IPS DF 6.9 (cell line): ENCODE results near the gene SPAG9.

ENCODE experiments used
- DNase-seq: peaks from one replicate; pipeline ENCODE4 v3.0.0-alpha.2; 2013; ENCODE audit warnings: low read depth, low spot score
- H3K27ac ChIP-seq: one replicate; pipeline ENCODE4 v1.5.1; 2013; ENCODE audit warnings: low read length, control low read depth
- H3K27me3 ChIP-seq: 2 replicates; pipeline ENCODE4 v1.6.1; 2013; ENCODE audit warnings: mild to moderate bottlenecking, low read length; ENCODE audit not compliant: control insufficient read depth, insufficient read depth
- H3K36me3 ChIP-seq: 2 replicates; pipeline ENCODE4 v1.6.1; 2013; ENCODE audit warnings: low read length; ENCODE audit not compliant: control insufficient read depth, insufficient read depth
- H3K4me1 ChIP-seq: 2 replicates; pipeline ENCODE4 v1.6.1; 2013; ENCODE audit warnings: low read length; ENCODE audit not compliant: control insufficient read depth, insufficient read depth
- H3K4me3 ChIP-seq: 2 replicates; pipeline ENCODE4 v1.5.1; 2013; ENCODE audit warnings: mild to moderate bottlenecking, low read length
- H3K9me3 ChIP-seq: 2 replicates; pipeline ENCODE4 v1.6.1; 2013; ENCODE audit warnings: low read length, inconsistent platforms; ENCODE audit not compliant: control insufficient read depth, insufficient read depth
- WGBS: extraction: QIAGEN DNeasy Blood & Tissue Kit; methylation state at CpG from one replicate; pipeline ENCODE4 v1.1.7; 2013; ENCODE audit warnings: mixed read lengths, missing lambda C conversion rate; ENCODE audit not compliant: insufficient read length, insufficient coverage; 5-methylcytosine and 5-hydroxymethylcytosine counted together

Gene SPAG9

DNA sequence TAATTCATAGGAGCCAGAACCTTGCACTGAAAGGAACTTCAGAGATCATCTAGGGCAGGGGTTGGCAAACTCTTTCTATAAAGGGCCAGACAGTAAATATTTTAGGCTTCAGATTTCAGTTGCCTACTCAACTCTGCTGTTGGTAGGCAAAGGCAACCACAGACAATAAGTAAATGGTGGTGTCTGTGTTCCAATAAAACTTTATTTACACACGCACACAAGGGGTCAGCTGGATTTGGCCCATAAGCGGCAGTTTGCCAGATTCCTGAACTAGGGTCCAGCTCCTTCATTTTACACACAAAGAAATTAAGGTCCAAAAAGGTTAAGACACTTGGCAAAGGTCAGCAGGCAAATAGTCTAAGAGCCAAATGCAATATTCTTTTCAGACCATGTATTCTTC is 107.3 kb downstream of the SPAG9 start:
- no peaks in the 10 kb centered on the region for H3K9me3 ChIP-seq
- WGBS, result no CpG with 5 or more reads among the region's 2 CpGs
- no peaks in the 10 kb centered on the region for H3K4me1 ChIP-seq
- DNase-seq, result no peak
- no peak overlapping the region for H3K27ac ChIP-seq
- no peaks in the 10 kb centered on the region for H3K27me3 ChIP-seq
- H3K4me3 ChIP-seq, result no peak overlapping the region
- H3K36me3 ChIP-seq, result no peaks in the 10 kb centered on the region

DNA sequence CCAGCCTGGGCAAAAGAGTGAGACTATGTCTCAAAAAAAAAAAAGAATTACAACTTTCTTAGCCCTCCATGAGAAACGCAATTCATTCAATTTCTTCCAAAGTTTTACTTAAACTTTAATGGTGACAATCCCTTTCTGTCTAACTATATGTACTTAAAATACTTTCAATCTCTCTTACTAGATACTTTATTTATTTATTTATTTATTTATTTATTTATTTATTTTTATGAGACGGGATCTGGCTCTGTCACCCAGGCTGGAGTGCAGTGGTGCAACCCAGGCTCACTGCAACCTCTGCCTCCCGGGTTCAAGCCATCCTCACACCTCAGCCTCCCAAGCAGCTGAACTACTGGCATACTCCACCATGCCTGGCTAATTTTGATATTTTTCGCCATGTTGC is 108.1 kb downstream of the SPAG9 start:
- H3K36me3 ChIP-seq, result no peaks in the 10 kb centered on the region
- no peak overlapping the region for H3K4me3 ChIP-seq
- H3K4me1 ChIP-seq, result no peaks in the 10 kb centered on the region
- no peaks in the 10 kb centered on the region for H3K27me3 ChIP-seq
- H3K27ac ChIP-seq, result no peak overlapping the region
- no CpG with 5 or more reads among the region's 4 CpGs for WGBS
- DNase-seq, result no peak
- H3K9me3 ChIP-seq, result no peaks in the 10 kb centered on the region

DNA sequence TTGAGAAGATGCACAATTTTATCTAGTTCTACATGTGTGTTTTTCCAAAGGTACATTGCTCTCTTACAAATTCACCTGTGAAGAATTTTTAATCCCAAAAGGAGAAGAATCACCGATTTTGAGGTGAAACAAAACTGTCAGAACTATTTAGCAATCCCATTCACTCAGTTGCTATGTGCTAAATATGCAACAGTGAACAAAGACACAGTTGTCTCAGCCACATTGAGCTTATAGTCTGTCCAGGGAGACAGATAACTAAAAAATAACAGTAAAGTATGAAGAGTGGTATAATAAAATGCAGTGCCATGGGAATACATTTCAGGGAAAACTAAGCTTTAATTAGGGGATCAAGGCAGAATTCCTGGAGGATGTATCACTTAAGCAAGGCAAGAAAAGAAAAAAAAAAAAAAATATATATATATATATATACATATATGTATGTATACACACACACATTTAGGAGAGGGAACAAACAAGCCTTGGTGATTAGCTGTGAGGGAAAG is 110.4 kb downstream of the SPAG9 start:
- Histone ChIP-seq H3K27ac (no peak overlapping the region), H3K27me3 (no peaks in the 10 kb centered on the region), H3K4me3 (no peak overlapping the region), H3K4me1 (no peaks in the 10 kb centered on the region), H3K36me3 (no peaks in the 10 kb centered on the region; the same call in 1 of the 2 replicates), H3K9me3 (no peaks in the 10 kb centered on the region)
- no peak for DNase-seq
- WGBS, result no CpG with 5 or more reads among the region's 1 CpG

DNA sequence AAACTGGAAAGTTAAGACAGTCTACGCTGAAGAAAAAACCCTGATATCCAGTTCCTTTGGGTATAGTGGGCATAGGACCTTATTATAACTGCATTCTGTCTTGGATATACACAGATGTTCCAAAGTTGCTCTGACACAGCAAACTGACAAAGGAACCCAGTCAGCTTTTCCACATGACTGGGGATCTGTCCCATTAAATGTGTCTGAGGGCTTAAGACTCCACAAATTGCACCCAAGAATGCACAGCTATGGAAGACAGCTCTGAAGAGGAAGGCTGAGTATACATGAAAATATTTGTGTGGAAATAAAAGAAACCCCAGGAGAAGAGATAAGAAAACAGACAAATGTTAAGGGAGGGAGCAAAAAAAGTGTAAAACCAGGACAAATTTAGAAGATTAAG is 114.1 kb downstream of the SPAG9 start:
- Histone ChIP-seq H3K9me3 (no peaks in the 10 kb centered on the region), H3K27ac (no peak overlapping the region), H3K4me3 (no peak overlapping the region), H3K4me1 (no peaks in the 10 kb centered on the region), H3K27me3 (no peaks in the 10 kb centered on the region), H3K36me3 (no peaks in the 10 kb centered on the region; the same call in 1 of the 2 replicates)
- no peak for DNase-seq
- no CpG with 5 or more reads among the region's 1 CpG for WGBS

DNA sequence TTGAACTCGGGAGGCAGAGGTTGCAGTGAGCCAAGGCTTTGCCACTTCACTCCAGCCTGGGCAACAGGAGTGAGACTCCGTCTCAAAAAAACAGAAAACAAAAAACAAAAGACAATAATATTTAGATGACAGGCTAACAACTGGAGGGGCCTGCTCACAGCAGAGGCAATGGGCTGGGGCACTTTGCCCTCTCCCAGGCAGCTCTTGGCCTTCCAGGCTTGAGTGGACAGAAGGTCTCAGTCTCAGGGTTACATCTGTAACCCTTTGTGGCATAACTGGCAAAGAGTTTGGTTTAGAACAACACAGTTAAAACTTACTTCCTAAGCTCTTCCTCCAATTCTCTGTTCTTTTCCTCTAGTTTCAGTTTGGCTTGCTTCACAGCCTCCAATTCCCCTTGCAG is 114.9 kb downstream of the SPAG9 start:
- no peaks in the 10 kb centered on the region for H3K9me3 ChIP-seq
- no peak overlapping the region for H3K27ac ChIP-seq
- H3K4me3 ChIP-seq, result no peak overlapping the region
- H3K4me1 ChIP-seq, result no peaks in the 10 kb centered on the region
- H3K27me3 ChIP-seq, result no peaks in the 10 kb centered on the region
- no peak for DNase-seq
- H3K36me3 ChIP-seq, result no peaks in the 10 kb centered on the region; the same call in 1 of the 2 replicates
- WGBS, result no CpG with 5 or more reads among the region's 2 CpGs

DNA sequence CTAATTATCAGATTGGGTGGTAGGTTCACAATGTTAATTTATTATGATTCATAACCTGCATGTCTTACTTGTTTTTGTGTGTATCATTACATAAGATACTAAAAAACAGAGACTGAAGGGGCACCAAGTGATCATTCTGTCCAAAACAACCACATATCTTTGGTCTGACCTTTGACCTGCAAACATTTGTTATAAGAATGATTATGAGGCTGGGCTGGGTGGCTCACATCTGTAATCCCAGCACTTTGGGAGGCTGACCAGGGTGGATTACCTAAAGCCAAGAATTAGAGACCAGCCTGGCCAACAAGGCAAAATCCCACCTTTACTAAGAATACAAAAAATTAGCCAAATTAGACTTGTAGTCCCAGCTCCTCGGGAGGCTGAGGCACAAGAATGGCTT is 116.4 kb downstream of the SPAG9 start:
- H3K9me3 ChIP-seq, result no peaks in the 10 kb centered on the region
- H3K4me3 ChIP-seq, result no peak overlapping the region
- no peaks in the 10 kb centered on the region; the same call in 1 of the 2 replicates for H3K36me3 ChIP-seq
- no CpG with 5 or more reads among the region's 1 CpG for WGBS
- no peaks in the 10 kb centered on the region for H3K4me1 ChIP-seq
- H3K27me3 ChIP-seq, result no peaks in the 10 kb centered on the region
- no peak overlapping the region for H3K27ac ChIP-seq
- no peak for DNase-seq

DNA sequence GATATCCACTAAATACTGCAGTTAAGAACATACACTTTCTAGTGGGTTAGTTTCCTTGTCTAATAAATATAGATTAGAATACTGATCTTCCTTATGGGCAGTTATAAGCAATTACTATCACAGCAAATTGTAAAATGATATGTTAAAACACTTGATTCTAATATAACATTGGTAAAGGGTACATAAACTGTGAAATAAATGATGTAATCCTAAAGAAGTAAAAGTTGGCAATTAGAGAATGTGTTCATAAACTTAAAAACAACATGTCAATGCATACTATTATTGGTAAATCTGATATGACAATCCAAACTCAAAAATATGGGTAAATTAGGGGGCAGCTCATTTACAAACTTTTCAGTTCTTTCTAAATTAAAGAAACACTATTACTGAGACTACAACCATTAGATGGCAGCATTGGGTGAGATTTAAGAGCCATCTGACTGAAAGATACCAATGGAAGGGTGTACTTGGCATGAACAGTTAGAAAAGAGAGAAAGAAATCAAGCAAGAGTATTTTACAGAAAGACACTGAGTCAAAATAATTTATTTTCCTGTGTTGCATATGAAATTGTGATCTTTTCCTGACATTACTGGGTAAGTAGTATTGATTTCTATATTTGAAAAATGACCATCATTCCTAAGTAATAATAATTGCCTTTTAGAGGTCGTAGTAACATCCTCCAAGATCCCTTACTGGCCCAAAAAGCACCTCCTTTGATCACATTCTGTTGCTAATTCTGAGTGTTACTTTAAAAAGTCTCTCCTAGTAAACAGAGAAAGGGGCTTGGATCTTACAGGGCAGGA is 119.6 kb downstream of the SPAG9 start:
- DNase-seq, result peak; percentile 13
- Histone ChIP-seq H3K4me3 (no peak overlapping the region), H3K4me1 (no peaks in the 10 kb centered on the region), H3K27ac (no peak overlapping the region), H3K27me3 (no peaks in the 10 kb centered on the region), H3K9me3 (no peaks in the 10 kb centered on the region), H3K36me3 (peaks cover 2% of the 10 kb centered on the region; the same call in 1 of the 2 replicates)
- no CpG with 5 or more reads among the region's 1 CpG for WGBS

DNA sequence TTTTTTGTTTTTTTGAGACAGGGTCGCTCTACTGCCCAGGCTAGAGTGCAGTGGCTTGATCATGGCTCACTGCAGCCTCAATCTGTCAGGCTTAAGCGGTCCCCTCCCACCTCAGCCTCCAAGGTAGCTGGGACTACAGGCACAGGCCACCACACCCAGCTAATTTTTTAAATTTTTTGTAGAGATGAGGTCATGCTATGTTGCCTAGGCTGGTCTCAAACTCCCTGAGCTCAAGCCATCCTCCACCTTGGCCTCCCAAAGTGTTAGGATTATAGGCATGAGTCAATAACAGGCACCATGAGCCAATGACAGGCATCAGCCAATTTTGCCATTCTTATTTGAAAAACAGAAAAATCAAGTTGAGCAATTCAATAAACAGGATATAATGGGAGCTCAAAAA is 125.0 kb downstream of the SPAG9 start:
- no peak overlapping the region for H3K27ac ChIP-seq
- no peak for DNase-seq
- WGBS, result no CpG with 5 or more reads among the region's 2 CpGs
- no peaks in the 10 kb centered on the region for H3K9me3 ChIP-seq
- peaks cover 14% of the 10 kb centered on the region; the same call in 1 of the 2 replicates for H3K36me3 ChIP-seq
- no peaks in the 10 kb centered on the region for H3K4me1 ChIP-seq
- H3K4me3 ChIP-seq, result no peak overlapping the region
- H3K27me3 ChIP-seq, result no peaks in the 10 kb centered on the region

DNA sequence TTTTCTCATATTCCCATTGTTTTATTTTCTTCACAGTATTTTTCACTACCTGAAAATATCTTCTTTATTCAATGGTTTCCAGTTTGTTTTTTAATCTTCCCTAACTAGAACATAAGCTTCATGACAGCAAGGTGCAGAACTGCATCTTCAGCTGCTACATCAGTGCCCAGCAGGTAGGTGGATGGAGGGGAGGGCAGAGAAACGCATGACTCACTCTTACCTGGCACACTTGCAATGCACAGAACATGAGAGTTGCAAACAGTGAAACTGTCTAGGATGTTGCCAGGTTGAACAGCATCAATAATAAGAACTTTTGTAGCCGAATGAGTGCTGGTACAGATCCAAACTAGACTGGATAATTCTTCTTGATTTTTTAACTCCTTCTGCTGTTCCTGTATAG is 127.1 kb downstream of the SPAG9 start:
- no peaks in the 10 kb centered on the region for H3K4me1 ChIP-seq

DNA sequence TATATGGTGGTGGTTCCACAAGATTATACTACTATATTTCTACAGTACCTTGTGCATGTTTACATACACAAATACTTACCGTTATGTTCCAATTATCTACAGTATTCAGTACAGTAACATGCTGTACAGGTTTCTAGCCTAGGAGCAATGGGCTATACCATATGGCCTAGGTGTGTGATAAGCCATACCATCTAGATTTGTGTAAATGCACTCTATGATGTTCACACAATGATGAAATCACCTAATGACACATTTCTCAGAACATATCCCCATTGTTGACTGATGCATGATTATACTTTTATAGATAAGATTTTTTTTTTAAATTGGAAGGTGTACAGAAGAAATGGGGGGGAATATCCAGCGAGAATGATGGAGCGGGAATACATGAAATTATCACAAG is 131.5 kb downstream of the SPAG9 start:
- Histone ChIP-seq H3K4me1 (no peaks in the 10 kb centered on the region), H3K4me3 (no peak overlapping the region), H3K9me3 (no peaks in the 10 kb centered on the region), H3K36me3 (peaks cover 13% of the 10 kb centered on the region; the same call in 1 of the 2 replicates), H3K27me3 (no peaks in the 10 kb centered on the region), H3K27ac (no peak overlapping the region)
- no peak for DNase-seq
- 100% methylated on average over 2 of the region's 3 CpGs for WGBS

More for the DNA sequence above, 127.1 kb downstream of the SPAG9 start:
- H3K9me3 ChIP-seq, result no peaks in the 10 kb centered on the region
- no peak for DNase-seq
- peaks cover 18% of the 10 kb centered on the region; the same call in 1 of the 2 replicates for H3K36me3 ChIP-seq
- H3K27me3 ChIP-seq, result no peaks in the 10 kb centered on the region
- no CpG with 5 or more reads among the region's 2 CpGs for WGBS
- no peak overlapping the region for H3K4me3 ChIP-seq
- no peak overlapping the region for H3K27ac ChIP-seq

DNA sequence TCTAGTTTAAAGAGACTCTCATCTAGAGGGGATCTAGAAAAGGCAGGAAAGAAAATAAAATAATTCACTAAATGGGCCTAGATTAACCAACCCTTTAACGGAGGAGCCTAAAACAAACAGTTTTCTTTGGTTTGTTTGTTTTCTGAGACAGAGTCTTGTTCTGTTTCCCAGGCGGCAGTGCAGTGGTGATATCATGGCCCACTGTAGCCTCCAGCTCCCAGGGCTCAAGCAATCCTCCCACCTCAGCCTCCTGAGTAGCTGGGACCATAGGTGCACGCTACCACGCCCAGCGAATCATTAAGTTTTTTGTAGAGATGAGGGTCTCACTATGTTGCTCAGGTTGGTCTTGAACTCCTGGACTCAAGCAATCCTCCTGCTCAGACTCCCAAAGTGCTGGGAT is 132.2 kb downstream of the SPAG9 start:
- Histone ChIP-seq H3K27ac (no peak overlapping the region), H3K27me3 (no peaks in the 10 kb centered on the region), H3K36me3 (peaks cover 11% of the 10 kb centered on the region; the same call in 1 of the 2 replicates), H3K9me3 (no peaks in the 10 kb centered on the region), H3K4me3 (no peak overlapping the region), H3K4me1 (no peaks in the 10 kb centered on the region)
- WGBS, result no CpG with 5 or more reads among the region's 5 CpGs
- DNase-seq, result no peak
